NCI-H774 (cell line): ENCODE data around the gene SMO.
"Not testable (repeated sequence)": the region's sequence is repeated elsewhere in the genome, so short reads cannot be mapped to it uniquely, and the experiment has no call there.

Experiments
- DNase-seq: peaks from one replicate; lab custom pipeline; 2025; lab: John Stamatoyannopoulos, UW

SMO gene

GRCh38 chr7:129169686-129170440 is 18.6 kb upstream of the SMO start:
- no peak for DNase-seq

GRCh38 chr7:129170441-129171021 is 17.9 kb upstream of the SMO start:
- DNase-seq, result no peak

DNA sequence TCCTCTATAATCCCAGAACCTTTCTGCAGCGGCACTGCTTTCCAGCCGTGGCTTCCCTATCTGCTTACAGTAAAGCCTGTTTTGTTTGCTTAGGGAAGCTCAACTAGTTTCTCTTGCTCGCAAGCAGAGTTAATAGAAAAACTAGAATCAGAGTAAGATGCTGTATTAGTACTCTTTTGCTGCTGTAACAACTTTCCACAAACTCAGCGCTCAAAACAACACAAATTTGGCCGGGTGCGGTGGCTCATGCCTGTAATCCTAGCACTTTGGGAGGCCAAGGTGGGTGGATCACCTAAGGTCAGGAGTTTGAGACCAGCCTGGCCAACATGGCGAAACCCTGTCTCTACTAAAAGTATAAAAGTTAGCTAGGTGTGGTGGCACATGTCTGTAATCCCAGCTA is 14.6 kb upstream of the SMO start:
- not testable (repeated sequence) for DNase-seq

DNA sequence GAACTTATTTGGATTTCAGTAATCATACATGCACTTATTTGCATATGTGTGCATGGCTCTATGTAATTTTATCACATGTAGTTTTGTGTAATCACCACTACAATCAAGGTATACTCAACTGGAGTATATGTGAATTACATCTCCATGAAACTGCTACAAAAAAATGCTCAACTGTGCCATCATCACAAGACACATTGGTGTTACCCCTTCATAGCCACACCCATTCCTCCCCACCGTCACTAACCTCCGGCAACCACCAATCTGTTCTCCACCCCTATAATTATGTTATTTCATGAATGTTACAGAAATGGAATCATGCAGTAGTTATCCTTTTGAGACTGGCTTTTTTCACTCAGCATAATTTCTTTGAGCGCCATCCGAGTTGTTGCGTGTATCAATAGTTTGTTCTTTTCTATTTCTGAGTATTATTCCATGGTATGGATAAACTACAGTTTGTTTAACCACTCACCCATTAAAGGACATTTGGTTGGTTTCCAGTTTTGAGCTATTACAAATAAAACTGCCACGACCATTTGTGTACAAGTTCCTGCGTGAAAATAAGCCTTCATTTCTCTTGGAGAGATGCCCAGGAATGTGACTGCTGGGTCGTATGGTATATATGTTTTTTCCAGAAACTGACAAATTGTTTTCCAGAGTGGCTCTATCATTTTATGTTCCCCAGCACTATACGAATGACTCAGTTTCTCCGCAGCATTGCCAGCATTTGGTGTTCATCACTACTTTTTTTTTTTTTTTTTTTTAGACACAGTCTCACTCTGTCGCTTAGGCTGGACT is 11.3 kb upstream of the SMO start:
- no peak for DNase-seq

DNA sequence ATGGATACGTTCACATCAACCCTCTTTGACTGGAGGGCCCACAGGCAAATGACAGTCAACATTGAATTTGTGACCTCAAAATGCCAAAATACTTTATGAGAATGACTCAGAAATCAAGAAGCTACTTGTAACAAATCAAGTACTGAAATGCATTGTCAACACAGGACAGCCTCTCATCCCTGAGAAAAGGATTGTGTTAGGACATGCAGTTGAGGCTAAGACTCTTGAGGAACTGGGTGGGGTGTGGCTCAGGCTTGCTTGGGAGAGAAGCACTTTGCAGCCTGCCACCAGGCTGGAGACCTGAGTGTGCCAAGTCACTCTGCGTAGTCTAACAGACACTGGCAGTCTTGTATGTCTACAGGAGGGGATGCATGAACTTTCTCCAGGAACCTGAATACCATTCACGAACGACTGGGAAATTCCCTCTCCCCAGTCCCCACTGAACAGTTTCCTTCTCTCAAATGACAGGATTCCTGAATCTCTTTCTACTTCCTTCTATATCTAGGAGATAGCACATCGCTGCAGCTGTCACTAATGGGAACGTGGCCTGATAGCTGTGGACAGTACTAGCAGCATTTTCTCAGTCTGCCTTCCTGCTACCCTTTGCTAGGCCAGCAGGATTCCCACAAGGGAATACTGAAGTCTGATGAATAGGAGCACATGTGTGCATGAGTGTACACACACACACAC is 3.3 kb upstream of the SMO start:
- no peak for DNase-seq

GRCh38 chr7:129186749-129187260 is 1.6 kb upstream of the SMO start:
- no peak for DNase-seq

DNA sequence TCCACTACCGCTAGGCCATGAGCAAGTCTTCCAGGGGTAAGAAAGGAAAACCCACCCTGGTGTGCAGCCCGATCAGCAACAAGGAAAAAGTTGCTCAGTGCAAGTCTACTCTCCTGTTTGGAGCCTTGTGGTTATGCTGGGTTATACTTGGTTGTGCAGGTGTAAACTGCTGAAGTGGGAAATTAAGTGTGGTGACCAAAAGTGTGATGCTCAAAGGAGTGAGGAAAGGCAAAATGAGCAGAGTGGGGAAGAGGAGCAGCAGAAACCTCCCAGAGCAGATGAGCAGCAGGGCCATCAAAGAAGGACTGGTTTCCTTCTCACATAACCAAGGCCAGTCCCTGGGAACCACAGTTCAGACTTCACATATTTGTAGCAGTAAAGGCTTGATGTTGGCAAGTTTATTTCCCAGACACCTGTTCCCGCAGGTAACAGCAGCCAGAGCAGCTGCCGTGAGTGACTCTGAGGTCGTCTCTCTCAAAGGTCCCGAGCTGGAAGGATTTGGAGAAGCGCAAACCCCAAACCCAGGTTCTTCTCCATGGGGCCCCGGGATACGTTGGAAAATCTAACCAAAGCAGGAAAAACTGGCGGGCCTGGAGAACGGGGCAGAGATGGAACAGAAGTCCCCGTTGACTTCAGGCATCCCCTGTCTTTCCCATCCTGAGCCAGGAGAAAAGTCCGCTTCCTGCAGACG is 607 bp upstream of the SMO start:
- no peak for DNase-seq

DNA sequence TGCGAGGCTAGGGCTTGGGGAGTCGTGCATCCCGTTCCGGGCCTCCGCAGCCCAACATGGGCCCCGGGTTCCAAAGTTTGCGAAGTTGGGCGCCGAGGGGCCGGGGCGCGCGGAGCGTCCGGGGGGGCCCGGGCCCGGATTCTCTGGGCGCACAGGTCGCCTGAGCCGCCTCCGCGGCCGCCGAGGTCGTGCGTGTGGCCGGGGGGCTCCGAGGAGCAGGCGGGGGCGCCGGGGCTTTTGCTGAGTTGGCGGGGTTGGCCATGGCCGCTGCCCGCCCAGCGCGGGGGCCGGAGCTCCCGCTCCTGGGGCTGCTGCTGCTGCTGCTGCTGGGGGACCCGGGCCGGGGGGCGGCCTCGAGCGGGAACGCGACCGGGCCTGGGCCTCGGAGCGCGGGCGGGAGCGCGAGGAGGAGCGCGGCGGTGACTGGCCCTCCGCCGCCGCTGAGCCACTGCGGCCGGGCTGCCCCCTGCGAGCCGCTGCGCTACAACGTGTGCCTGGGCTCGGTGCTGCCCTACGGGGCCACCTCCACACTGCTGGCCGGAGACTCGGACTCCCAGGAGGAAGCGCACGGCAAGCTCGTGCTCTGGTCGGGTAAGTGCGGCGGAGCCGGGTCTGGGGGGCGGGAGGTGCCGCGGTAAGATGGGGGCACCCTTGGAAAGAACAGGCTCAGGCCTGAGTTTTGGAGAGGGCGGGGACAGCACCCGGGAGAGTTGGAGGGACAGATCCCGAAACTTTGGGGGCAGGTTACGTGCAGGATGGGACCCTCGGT is 643 bp downstream of the SMO start:
- no peak for DNase-seq

GRCh38 chr7:129189661-129190310 is 1.4 kb downstream of the SMO start:
- DNase-seq, result no peak

GRCh38 chr7:129191272-129191671 is 2.8 kb downstream of the SMO start:
- no peak for DNase-seq

GRCh38 chr7:129193892-129194291 is 5.5 kb downstream of the SMO start:
- no peak for DNase-seq

- DNase-seq, result no peak
These were observed 9.3 kb downstream of the SMO start for GRCh38 chr7:129197771-129198170.

GRCh38 chr7:129199406-129199805 is 11.0 kb downstream of the SMO start:
- no peak for DNase-seq

DNA sequence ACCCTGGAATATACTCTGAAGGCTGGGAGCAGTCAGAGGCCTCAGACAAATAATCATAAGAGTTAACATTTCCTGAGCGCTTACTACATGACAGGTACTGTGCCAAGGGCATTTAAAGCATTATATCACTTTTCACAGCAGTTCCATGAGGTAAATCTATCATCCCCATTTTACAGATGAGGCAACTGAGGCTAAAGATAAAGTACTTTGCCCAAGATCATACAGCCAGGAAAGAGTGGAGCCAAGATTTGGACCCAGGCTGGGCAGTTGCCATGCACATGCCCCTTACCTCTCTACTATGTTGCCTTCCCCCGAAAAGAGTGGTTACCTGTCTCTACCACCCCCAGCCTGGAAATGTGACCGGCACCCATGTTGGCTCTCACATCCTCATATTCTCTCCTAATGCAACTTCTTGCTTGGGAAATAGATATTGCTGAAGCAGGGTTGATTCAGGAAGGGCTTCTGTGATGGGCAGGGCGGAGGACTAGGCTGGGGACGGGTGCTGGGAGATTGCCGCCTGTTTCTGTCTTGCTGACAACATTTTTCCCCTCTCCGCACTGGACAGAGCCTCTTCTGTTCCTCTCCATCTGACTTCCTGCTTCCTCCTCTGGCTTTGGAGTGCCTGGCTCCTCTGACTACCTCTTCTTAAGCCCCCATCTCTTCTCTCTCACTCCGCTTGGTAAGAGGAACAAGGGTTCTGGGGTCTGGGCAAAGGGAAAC is 13.8 kb downstream of the SMO start:
- no peak for DNase-seq

- DNase-seq, result no peak
These were observed 14.8 kb downstream of the SMO start for GRCh38 chr7:129203050-129203741.

GRCh38 chr7:129205126-129205818 is 16.8 kb downstream of the SMO start:
- no peak for DNase-seq

DNA sequence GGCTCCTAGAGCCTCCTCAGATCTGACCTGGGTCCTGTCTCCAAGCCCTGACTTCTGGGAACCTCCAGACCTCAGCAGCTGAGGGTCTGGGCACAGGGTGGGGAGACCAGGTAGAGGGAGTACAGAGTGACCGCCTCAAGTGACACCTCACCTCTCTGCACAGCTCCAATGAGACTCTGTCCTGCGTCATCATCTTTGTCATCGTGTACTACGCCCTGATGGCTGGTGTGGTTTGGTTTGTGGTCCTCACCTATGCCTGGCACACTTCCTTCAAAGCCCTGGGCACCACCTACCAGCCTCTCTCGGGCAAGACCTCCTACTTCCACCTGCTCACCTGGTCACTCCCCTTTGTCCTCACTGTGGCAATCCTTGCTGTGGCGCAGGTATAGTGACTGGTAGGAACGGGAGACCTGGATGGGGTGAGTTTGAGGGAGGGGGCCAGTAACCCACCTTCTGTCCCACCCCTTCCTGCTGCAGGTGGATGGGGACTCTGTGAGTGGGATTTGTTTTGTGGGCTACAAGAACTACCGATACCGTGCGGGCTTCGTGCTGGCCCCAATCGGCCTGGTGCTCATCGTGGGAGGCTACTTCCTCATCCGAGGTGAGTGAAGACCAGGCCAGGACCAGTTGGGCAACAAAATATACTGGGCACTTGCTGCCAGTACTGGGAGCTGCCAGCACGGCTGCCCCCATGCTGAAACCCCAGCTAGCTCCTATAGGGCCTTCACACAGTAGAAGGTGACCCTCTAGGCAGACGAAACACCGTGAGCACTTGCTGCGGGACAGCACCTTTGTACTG is 17.8 kb downstream of the SMO start:
- DNase-seq, result no peak

DNA sequence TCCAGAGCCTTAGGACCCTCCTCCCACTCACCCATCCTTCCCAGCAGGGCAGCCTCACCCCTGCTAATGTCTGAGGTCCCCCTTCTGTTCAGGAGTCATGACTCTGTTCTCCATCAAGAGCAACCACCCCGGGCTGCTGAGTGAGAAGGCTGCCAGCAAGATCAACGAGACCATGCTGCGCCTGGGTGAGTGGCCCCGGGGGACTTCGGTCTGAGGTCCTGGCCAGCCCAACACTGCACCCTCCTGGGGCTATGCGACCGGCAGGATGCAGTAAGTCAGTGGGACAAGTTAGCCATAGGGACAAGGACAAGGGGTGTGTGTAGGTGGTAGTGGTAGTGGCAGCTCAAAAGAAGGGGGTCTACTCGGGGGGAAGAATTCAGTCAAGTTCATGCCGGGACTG is 20.2 kb downstream of the SMO start:
- no peak for DNase-seq
